Fibroblast of lung (primary cell): ENCODE measurements around the gene L2HGDH.

ENCODE experiments used
- EZH2 ChIP-seq: IDR thresholded peaks from 2 replicates; pipeline ENCODE4 v1.5.1; 2012; ENCODE audit warnings: low read length, control low read depth, mild to moderate bottlenecking; ENCODE audit errors: missing control alignments
- TF ChIP-seq, protein P1 (sequence below), 2 donors: IDR thresholded peaks in 1 of 2; conservative IDR thresholded peaks in 1 of 2; 1 replicate in 1 of 2; 2 replicates in 1 of 2; pipeline ENCODE4 v1.5.1; 2011 to 2012; ENCODE audit warnings: low read length in 2 of 2, control low read depth in 1 of 2, inconsistent platforms in 1 of 2, low read depth in 1 of 2, mild to moderate bottlenecking in 1 of 2

DNA sequence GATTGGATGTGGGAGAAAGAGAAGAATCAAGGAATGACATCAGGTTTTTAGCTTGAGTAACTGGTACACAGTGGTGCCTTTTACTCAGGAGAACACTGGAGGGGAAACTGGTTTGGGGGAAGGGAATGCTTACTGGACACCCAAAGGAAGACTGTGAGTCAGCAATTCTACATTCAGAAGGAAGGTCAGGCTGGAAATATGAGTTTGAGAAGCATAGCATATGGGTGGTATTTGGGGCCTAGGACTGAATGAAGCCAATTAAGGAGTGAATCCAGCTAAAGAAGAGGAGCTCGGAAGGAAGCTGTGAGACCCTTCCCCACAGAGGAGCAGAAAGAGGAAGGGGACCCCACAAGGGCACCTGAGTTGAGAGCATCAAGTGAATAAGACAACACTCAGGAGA lies 35.5 kb upstream of the L2HGDH start:
- TF ChIP-seq, protein P1, sequence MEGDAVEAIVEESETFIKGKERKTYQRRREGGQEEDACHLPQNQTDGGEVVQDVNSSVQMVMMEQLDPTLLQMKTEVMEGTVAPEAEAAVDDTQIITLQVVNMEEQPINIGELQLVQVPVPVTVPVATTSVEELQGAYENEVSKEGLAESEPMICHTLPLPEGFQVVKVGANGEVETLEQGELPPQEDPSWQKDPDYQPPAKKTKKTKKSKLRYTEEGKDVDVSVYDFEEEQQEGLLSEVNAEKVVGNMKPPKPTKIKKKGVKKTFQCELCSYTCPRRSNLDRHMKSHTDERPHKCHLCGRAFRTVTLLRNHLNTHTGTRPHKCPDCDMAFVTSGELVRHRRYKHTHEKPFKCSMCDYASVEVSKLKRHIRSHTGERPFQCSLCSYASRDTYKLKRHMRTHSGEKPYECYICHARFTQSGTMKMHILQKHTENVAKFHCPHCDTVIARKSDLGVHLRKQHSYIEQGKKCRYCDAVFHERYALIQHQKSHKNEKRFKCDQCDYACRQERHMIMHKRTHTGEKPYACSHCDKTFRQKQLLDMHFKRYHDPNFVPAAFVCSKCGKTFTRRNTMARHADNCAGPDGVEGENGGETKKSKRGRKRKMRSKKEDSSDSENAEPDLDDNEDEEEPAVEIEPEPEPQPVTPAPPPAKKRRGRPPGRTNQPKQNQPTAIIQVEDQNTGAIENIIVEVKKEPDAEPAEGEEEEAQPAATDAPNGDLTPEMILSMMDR (conservative IDR thresholded peaks at IDR 0.05 in 1 of 2, IDR thresholded peaks at IDR 0.05 in 1 of 2; ENCODE audit: low read depth in 1 of 2, low read length in 2 of 2), result no peak
- TF ChIP-seq EZH2, result no peak
